GM21515 (cell line): ENCODE results near the gene EXOC3.

Experiments
- ATAC-seq: cut with Tn5 transposase; IDR thresholded peaks from one replicate; pipeline ENCODE4 v1.9.1; 2021; ENCODE audit not compliant: unreplicated experiment

Gene EXOC3

GRCh38 chr5:425714-426113 is 17.3 kb upstream of the EXOC3 start:
- ATAC-seq: no peak

- ATAC-seq: no peak
These were observed 16.5 kb upstream of the EXOC3 start for GRCh38 chr5:426392-426976.

- no peak for ATAC-seq
These were observed 15.4 kb upstream of the EXOC3 start for GRCh38 chr5:427415-428087.

- no peak for ATAC-seq
These were observed 14.8 kb upstream of the EXOC3 start for GRCh38 chr5:428219-428618.

- no peak for ATAC-seq
These were observed 14.1 kb upstream of the EXOC3 start for GRCh38 chr5:428754-429452.

GRCh38 chr5:429453-430188 is 13.4 kb upstream of the EXOC3 start:
- no peak for ATAC-seq

- ATAC-seq: no peak
These were observed 12.6 kb upstream of the EXOC3 start for GRCh38 chr5:430214-430925.

GRCh38 chr5:431001-431710 is 11.8 kb upstream of the EXOC3 start:
- ATAC-seq: peak; percentile 74

- ATAC-seq: no peak
These were observed 11.3 kb upstream of the EXOC3 start for GRCh38 chr5:431711-432050.

GRCh38 chr5:432201-432927 is 10.6 kb upstream of the EXOC3 start:
- ATAC-seq: no peak

- ATAC-seq: no peak
These were observed 9.8 kb upstream of the EXOC3 start for GRCh38 chr5:432928-433791.

GRCh38 chr5:433836-434235 is 9.1 kb upstream of the EXOC3 start:
- ATAC-seq: no peak

- ATAC-seq: no peak
These were observed 8.4 kb upstream of the EXOC3 start for GRCh38 chr5:434443-435146.

GRCh38 chr5:435156-435790 is 7.7 kb upstream of the EXOC3 start:
- ATAC-seq: no peak

- ATAC-seq: no peak
These were observed 6.9 kb upstream of the EXOC3 start for GRCh38 chr5:435961-436640.

- ATAC-seq: no peak
These were observed 6.4 kb upstream of the EXOC3 start for GRCh38 chr5:436641-436975.

- ATAC-seq: no peak
These were observed 5.7 kb upstream of the EXOC3 start for GRCh38 chr5:437281-437771.
